ENCODE measurements around the gene ZAP70. TPM values are rescaled to one million over a fixed set of nuclear protein-coding genes. Genes with fewer than 3 reads are reported as not detected.

The ZAP70 gene
- total and polyA plus RNA-seq, 8 donors: 1.1 to 78.2 (median 4.1) TPM

- 81 to 95% (median 92%) methylated on average over 7 to 20 of the region's 20 CpGs for WGBS, 5 donors
- intact Hi-C loops (cut with DNase I; ENCODE audit: low total_unique reads): no loop called here
- TF ChIP-seq CTCF (IDR thresholded peaks at IDR 0.05): no peak
- no peak for TF ChIP-seq EP300 (IDR thresholded peaks at IDR 0.05)
- no peak for TF ChIP-seq POLR2A (IDR thresholded peaks at IDR 0.05)
- no peak for TF ChIP-seq POLR2AphosphoS5 (IDR thresholded peaks at IDR 0.05)
These were observed 27.9 kb downstream of the ZAP70 start for GRCh38 chr2:97741251-97741650.

GRCh38 chr2:97741686-97742085, 28.3 kb downstream of the ZAP70 start:
- H3K36me3 ChIP-seq: peaks cover 0 to 9% (median 8%) of the 10 kb centered on the region in 4 donors
- H3K4me3 ChIP-seq: no peak overlapping the region
- H3K27ac ChIP-seq: no peak overlapping the region
- no peak for TF ChIP-seq EP300 (IDR thresholded peaks at IDR 0.05)
- no peak for TF ChIP-seq POLR2A (IDR thresholded peaks at IDR 0.05)
- TF ChIP-seq CTCF (IDR thresholded peaks at IDR 0.05): no peak
- no peak for TF ChIP-seq POLR2AphosphoS5 (IDR thresholded peaks at IDR 0.05)
- H3K4me1 ChIP-seq: peaks cover 0 to 21% (median 8%) of the 10 kb centered on the region in 4 donors
- intact Hi-C loops (cut with DNase I; ENCODE audit: low total_unique reads): no loop called here
- 68 to 79% (median 71%) methylated on average over 4 of the region's 4 CpGs for WGBS, 5 donors
- DNase-seq: no peak
- no peaks in the 10 kb centered on the region for H3K9me3 ChIP-seq
- no peaks in the 10 kb centered on the region for H3K27me3 ChIP-seq

More at GRCh38 chr2:97741251-97741650, 27.9 kb downstream of the ZAP70 start:
- Histone ChIP-seq H3K9me3 (no peaks in the 10 kb centered on the region), H3K36me3 (peaks cover 0 to 9% (median 8%) of the 10 kb centered on the region in 4 donors), H3K27ac (no peak overlapping the region), H3K27me3 (no peaks in the 10 kb centered on the region), H3K4me3 (no peak overlapping the region), H3K4me1 (peaks cover 0 to 17% (median 8%) of the 10 kb centered on the region in 4 donors)
- DNase-seq: no peak

GRCh38 chr2:97742381-97742847, 29.0 kb downstream of the ZAP70 start:
- 70 to 87% (median 78%) methylated on average over 4 of the region's 4 CpGs for WGBS, 5 donors
- TF ChIP-seq CTCF (IDR thresholded peaks at IDR 0.05) (no peak), POLR2A (IDR thresholded peaks at IDR 0.05) (no peak), POLR2AphosphoS5 (IDR thresholded peaks at IDR 0.05) (no peak), EP300 (IDR thresholded peaks at IDR 0.05) (no peak)
- intact Hi-C loops (cut with DNase I; ENCODE audit: low total_unique reads): no loop called here
- no peak for DNase-seq
- Histone ChIP-seq H3K27me3 (no peaks in the 10 kb centered on the region), H3K4me1 (peaks cover 0 to 29% (median 8%) of the 10 kb centered on the region in 4 donors), H3K4me3 (no peak overlapping the region), H3K9me3 (no peaks in the 10 kb centered on the region), H3K36me3 (peaks cover 0 to 9% (median 8%) of the 10 kb centered on the region in 4 donors), H3K27ac (no peak overlapping the region)

- no peak for DNase-seq
- intact Hi-C loops (cut with DNase I; ENCODE audit: low total_unique reads): no loop called here
- Histone ChIP-seq H3K27me3 (no peaks in the 10 kb centered on the region), H3K27ac (no peak overlapping the region), H3K9me3 (no peaks in the 10 kb centered on the region), H3K4me3 (no peak overlapping the region), H3K4me1 (peaks cover 0 to 37% (median 11%) of the 10 kb centered on the region in 4 donors), H3K36me3 (peaks cover 0 to 9% (median 8%) of the 10 kb centered on the region in 4 donors)
- TF ChIP-seq CTCF (IDR thresholded peaks at IDR 0.05) (no peak), EP300 (IDR thresholded peaks at IDR 0.05) (no peak), POLR2AphosphoS5 (IDR thresholded peaks at IDR 0.05) (no peak), POLR2A (IDR thresholded peaks at IDR 0.05) (no peak)
- 94 to 97% (median 94%) methylated on average over 6 of the region's 6 CpGs for WGBS, 5 donors
These were observed 30.5 kb downstream of the ZAP70 start for GRCh38 chr2:97743913-97744312.
